HCT116 (cell line): ENCODE data around the gene CCDC181. TPM values are rescaled to one million over a fixed set of nuclear protein-coding genes. Genes with fewer than 3 reads are reported as not detected.

ENCODE experiments used
- ATAC-seq: fragments of 200-7000 bp; cut with Tn5 transposase; 2 replicates; pipeline ENCODE4 v1.9.1; 2020; ENCODE audit warnings: mild to moderate bottlenecking, moderate library complexity
- BruUV-seq: library from RNA; stranded (reverse); fragments of 400-500 nt; replicated peaks from 2 replicates; lab custom pipeline; 2021; lab: Mats Ljungman, UMichigan
- CTCF ChIA-PET: fragments of 300-600 bp; sonication (Branson Sonifier 250); formaldehyde crosslinking; loops from one replicate; lab custom pipeline; 2021; ENCODE audit warnings: antibody characterized with exemption; lab: Charles Lee
- POLR2A ChIA-PET: fragments of 300-600, 350-600 bp; sonication (Branson Sonifier 250); formaldehyde crosslinking; loops from one replicate; lab custom pipeline; 2021; ENCODE audit warnings: antibody characterized with exemption; lab: Charles Lee
- RAD21 ChIA-PET, 2 experiments: fragments of 300-600 bp; sonication (Branson Sonifier 250); formaldehyde crosslinking; loops; one replicate each; lab custom pipeline; 2023; ENCODE audit warnings: low total read pairs in 2 of 2; ENCODE audit not compliant: uncharacterized antibody in 2 of 2, unreplicated experiment in 2 of 2, low non-redundant PET in 1 of 2; lab: Charles Lee
- DNase-seq: peaks from one replicate; pipeline ENCODE4 v3.0.0-alpha.2; 2010; ENCODE audit warnings: low read depth, low spot score
- H2AFZ ChIP-seq: fragments of 200-600 bp; shearing (Covaris generic), sonication (generic); 2 replicates; pipeline ENCODE4 v1.6.1; 2017; ENCODE audit warnings: low read depth, mixed run types, mixed read lengths, antibody characterized with exemption, low read length; ENCODE audit not compliant: poor library complexity, severe bottlenecking
- H3K27ac ChIP-seq: 2 replicates; pipeline ENCODE4 v1.5.1; 2012; ENCODE audit warnings: low read depth, low read length
- H3K27me3 ChIP-seq: fragments of 200-600 bp; sonication (generic); 2 replicates; pipeline ENCODE4 v1.6.1; 2016; ENCODE audit warnings: mixed run types, low read length, mixed read lengths; ENCODE audit not compliant: insufficient read depth
- H3K36me3 ChIP-seq, 2 experiments: fragments of 200-500 bp in 1 of 2; fragments of 200-600 bp in 1 of 2; sonication (Bioruptor generic) in 1 of 2; sonication (generic) in 1 of 2; 2 replicates each; pipeline versions ENCODE4 v1.5.1 to v1.6.1; 2014 to 2016; ENCODE audit warnings: low read length in 2 of 2, inconsistent platforms in 1 of 2, mixed read lengths in 1 of 2, mixed run types in 1 of 2; ENCODE audit not compliant: insufficient read depth in 2 of 2, control insufficient read depth in 1 of 2
- H3K4me1 ChIP-seq, 2 experiments: fragments of 200-600 bp in 1 of 2; sonication (generic) in 1 of 2; 2 replicates each; pipeline versions ENCODE4 v1.5.1 to v1.6.1; 2012 to 2017; ENCODE audit warnings: low read length in 2 of 2, inconsistent platforms in 1 of 2, mild to moderate bottlenecking in 1 of 2, mixed read lengths in 1 of 2, mixed run types in 1 of 2, moderate library complexity in 1 of 2; ENCODE audit not compliant: insufficient read depth in 2 of 2, control insufficient read depth in 1 of 2
- H3K4me2 ChIP-seq: fragments of 200-600 bp; sonication (generic); 2 replicates; pipeline ENCODE4 v1.6.1; 2017; ENCODE audit warnings: mixed run types, low read length, mixed read lengths
- H3K4me3 ChIP-seq, 2 experiments: fragments of 200-600 bp in 1 of 2; sonication (generic) in 1 of 2; replicated peaks in 1 of 2; 2 replicates each; pipeline ENCODE4 v1.5.1; 2011 to 2016; ENCODE audit warnings: low read length in 2 of 2, control low read depth in 1 of 2, low read depth in 1 of 2, mild to moderate bottlenecking in 1 of 2, mixed read lengths in 1 of 2, mixed run types in 1 of 2
- H3K79me2 ChIP-seq: fragments of 200-600 bp; sonication (generic); 2 replicates; pipeline ENCODE4 v1.6.1; 2017; ENCODE audit warnings: mild to moderate bottlenecking, mixed run types, low read length, moderate library complexity, mixed read lengths; ENCODE audit not compliant: insufficient read depth
- H3K9ac ChIP-seq: fragments of 200-600 bp; sonication (generic); 2 replicates; pipeline ENCODE4 v1.6.1; 2016; ENCODE audit warnings: low read length, mixed read lengths
- H3K9me2 ChIP-seq: fragments of 200-600 bp; sonication (generic), shearing (Covaris generic); 2 replicates; pipeline ENCODE4 v1.6.1; 2017; ENCODE audit warnings: mixed run types, mild to moderate bottlenecking, moderate library complexity; ENCODE audit not compliant: insufficient read depth
- H3K9me3 ChIP-seq, 2 experiments: fragments of 200-500 bp in 1 of 2; fragments of 200-600 bp in 1 of 2; sonication (Bioruptor generic) in 1 of 2; sonication (generic) in 1 of 2; 2 replicates each; pipeline ENCODE4 v1.6.1; 2014 to 2017; ENCODE audit warnings: low read length in 2 of 2, mixed read lengths in 2 of 2, inconsistent platforms in 1 of 2, low read depth in 1 of 2, mild to moderate bottlenecking in 1 of 2, mixed run types in 1 of 2, moderate library complexity in 1 of 2; ENCODE audit not compliant: control insufficient read depth in 1 of 2, insufficient read depth in 1 of 2
- H4K20me1 ChIP-seq: fragments of 200-600 bp; sonication (generic), shearing (Covaris generic); 2 replicates; pipeline ENCODE4 v1.6.1; 2017; ENCODE audit warnings: mixed run types, mild to moderate bottlenecking, moderate library complexity; ENCODE audit not compliant: insufficient read depth
- ELF1 ChIP-seq: IDR thresholded peaks from 2 replicates; pipeline ENCODE4 v1.6.1; 2012; ENCODE audit warnings: low read depth, borderline replicate concordance
- EZH2 ChIP-seq: fragments of 200-600 bp; sonication (generic); IDR thresholded peaks from 2 replicates; pipeline ENCODE4 v1.6.1; 2017; ENCODE audit warnings: antibody characterized with exemption, mixed run types
- EZH2phosphoT487 ChIP-seq: fragments of 200-600 bp; IDR thresholded peaks from 2 replicates; pipeline ENCODE4 v1.6.1; 2018; ENCODE audit warnings: antibody characterized with exemption, borderline replicate concordance
- FOSL1 ChIP-seq: IDR thresholded peaks from 2 replicates; pipeline ENCODE4 v1.6.1; 2012; ENCODE audit warnings: low read depth
- MAX ChIP-seq: IDR thresholded peaks from 2 replicates; pipeline ENCODE4 v1.6.1; 2012
- REST ChIP-seq: IDR thresholded peaks from 2 replicates; pipeline ENCODE4 v1.6.1; 2012; ENCODE audit warnings: low read depth
- SP1 ChIP-seq: IDR thresholded peaks from 2 replicates; pipeline ENCODE4 v1.6.1; 2012; ENCODE audit warnings: low read depth
- SRF ChIP-seq: IDR thresholded peaks from 2 replicates; pipeline ENCODE4 v1.6.1; 2012; ENCODE audit warnings: low read depth
- TCF7L2 ChIP-seq: IDR thresholded peaks from 2 replicates; pipeline ENCODE4 v1.7.0; 2011; ENCODE audit warnings: borderline replicate concordance, inconsistent platforms; ENCODE audit not compliant: insufficient read depth, insufficient read length; ENCODE audit errors: extremely low read depth
- ZFX ChIP-seq: fragments of 450-650 bp; IDR thresholded peaks from 2 replicates; pipeline ENCODE4 v1.6.1; 2017
- intact Hi-C: fragments of 100-400 bp; cut with micrococcal nuclease; formaldehyde crosslinking; loops from 2 replicates; pipeline ENCODE4 v1.10.0; 2022
- total RNA-seq: library from RNA; stranded (reverse); gene quantifications from one replicate; pipeline ENCODE4 v1.2.1, GENCODE V29; 2021; ENCODE audit not compliant: unreplicated experiment

CCDC181 gene
- total RNA-seq, 1 experiment from 2014 or later: not detected

GRCh38 chr1:169472738-169473137 is 45.5 kb upstream of the CCDC181 start:
- peaks cover 5% of the 10 kb centered on the region for H3K79me2 ChIP-seq
- RAD21 ChIA-PET: no interaction called here
- CTCF ChIA-PET: interaction anchor here (1.1 kb wide), 1 partner anchor 8 kb away, joined by 3 read pairs; no protein-coding TSS in a partner anchor
- H3K27ac ChIP-seq: no peak overlapping the region
- no peak for ATAC-seq
- H3K9me3 ChIP-seq: no peaks in the 10 kb centered on the region
- H3K9ac ChIP-seq: no peak overlapping the region
- no peak overlapping the region for H3K4me3 ChIP-seq
- peaks cover 2 to 5% of the 10 kb centered on the region in 2 experiments; a peak in 2 of 4 replicates for H3K36me3 ChIP-seq
- no peak for DNase-seq
- H3K4me2 ChIP-seq: no peak overlapping the region
- no peaks in the 10 kb centered on the region for H4K20me1 ChIP-seq
- BruUV-seq: no TSS peak
- H3K9me2 ChIP-seq: no peaks in the 10 kb centered on the region
- intact Hi-C loops: no loop called here
- POLR2A ChIA-PET: interaction anchor here (0.8 kb wide), 1 partner anchor 13 kb away, joined by 3 read pairs; the partner anchor contains the start of gene SLC19A2
- H3K4me1 ChIP-seq: peaks cover 0 to 10% of the 10 kb centered on the region in 2 experiments; a peak in 2 of 4 replicates
- no peaks in the 10 kb centered on the region for H3K27me3 ChIP-seq
- TF ChIP-seq EZH2phosphoT487: no peak
- no peak for TF ChIP-seq TCF7L2
- no peak for TF ChIP-seq SRF
- TF ChIP-seq REST: no peak
- TF ChIP-seq SP1: no peak
- TF ChIP-seq EZH2: no peak
- TF ChIP-seq FOSL1: no peak
- TF ChIP-seq ELF1: no peak
- TF ChIP-seq ZFX: no peak
- no peak for TF ChIP-seq MAX
- TF ChIP-seq, all 23 proteins: peak for 0
- no peak overlapping the region for H2AFZ ChIP-seq
